Coronary artery (tissue), 2 donors: ENCODE measurements around the gene ABHD12.

Experiments used
- DNase-seq: peaks from one replicate; pipeline ENCODE4 v3.0.0-alpha.2; 2017; ENCODE audit warnings: low spot score
- H3K27ac ChIP-seq, 2 donors: fragments of 200-600 bp; sonication (generic); one replicate each; pipeline ENCODE4 v1.5.1; 2016 to 2019
- H3K4me3 ChIP-seq: fragments of 200-600 bp; sonication (generic); 2 replicates; pipeline ENCODE4 v1.5.1; 2016; ENCODE audit warnings: mild to moderate bottlenecking, moderate library complexity
- CTCF ChIP-seq: fragments of 200-600 bp; sonication (generic); IDR thresholded peaks from one replicate; pipeline ENCODE4 v1.5.1; 2019; ENCODE audit warnings: antibody characterized with exemption

Gene ABHD12

GRCh38 chr20:25296094-25297093 lies 94.2 kb downstream of the ABHD12 start:
- no peak overlapping the region for H3K4me3 ChIP-seq
- no peak for TF ChIP-seq CTCF
- DNase-seq: no peak
- peak overlapping the region; percentile 64 to 70 for H3K27ac ChIP-seq

GRCh38 chr20:25295386-25296093 lies 95.1 kb downstream of the ABHD12 start:
- DNase-seq: peak; percentile 83
- Histone ChIP-seq H3K27ac (peak overlapping the region; percentile 64 to 70), H3K4me3 (no peak overlapping the region)

DNA sequence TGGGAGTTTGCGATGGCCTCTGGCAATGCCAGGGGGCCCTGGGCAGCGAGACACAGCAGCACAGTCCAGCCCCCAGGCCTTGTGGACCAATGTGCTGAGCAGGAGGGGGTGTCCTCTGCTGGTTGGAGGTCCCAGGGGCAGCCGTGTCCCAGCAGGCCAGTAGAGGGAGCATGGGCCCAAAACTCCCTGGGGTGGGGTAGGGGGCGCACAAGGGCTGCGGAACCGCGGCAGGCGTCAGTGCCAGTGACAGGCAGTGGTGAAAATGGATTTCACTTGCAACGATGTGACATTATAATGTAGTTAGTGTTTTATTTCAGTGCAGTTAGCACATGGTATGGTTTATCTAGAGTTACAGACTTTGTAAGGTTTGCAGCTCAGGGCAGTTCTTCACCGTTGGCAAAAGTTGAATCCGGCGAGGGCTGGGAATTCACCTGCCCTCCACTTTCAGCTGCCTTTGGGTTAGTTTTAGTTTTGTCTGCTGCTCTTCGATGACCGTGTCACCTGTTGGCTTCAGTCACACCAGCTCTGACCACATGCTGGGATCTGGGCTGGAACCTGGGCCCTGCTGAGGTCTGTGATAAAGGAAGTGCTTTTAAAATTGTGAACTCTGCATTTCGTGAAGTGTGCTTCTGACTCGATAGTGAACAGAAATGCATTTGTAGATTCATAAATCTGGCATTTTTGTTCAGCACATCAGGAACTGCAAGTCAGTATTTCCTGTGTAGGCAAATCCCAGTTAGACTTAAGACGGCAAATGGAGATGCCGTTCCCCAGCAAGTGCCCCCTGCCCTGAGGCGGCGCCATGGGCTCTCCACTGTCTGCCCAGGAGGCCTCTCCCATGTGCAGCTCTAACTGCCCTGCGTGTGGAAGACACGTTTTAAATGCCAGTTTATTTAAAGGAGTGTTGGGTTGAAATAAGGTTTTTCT lies 95.9 kb downstream of the ABHD12 start:
- DNase-seq: no peak
- Histone ChIP-seq H3K27ac (peak overlapping the region; percentile 64 to 70), H3K4me3 (no peak overlapping the region)
- TF ChIP-seq CTCF: peak; percentile 29

More at GRCh38 chr20:25295386-25296093, 95.1 kb downstream of the ABHD12 start:
- TF ChIP-seq CTCF: no peak

DNA sequence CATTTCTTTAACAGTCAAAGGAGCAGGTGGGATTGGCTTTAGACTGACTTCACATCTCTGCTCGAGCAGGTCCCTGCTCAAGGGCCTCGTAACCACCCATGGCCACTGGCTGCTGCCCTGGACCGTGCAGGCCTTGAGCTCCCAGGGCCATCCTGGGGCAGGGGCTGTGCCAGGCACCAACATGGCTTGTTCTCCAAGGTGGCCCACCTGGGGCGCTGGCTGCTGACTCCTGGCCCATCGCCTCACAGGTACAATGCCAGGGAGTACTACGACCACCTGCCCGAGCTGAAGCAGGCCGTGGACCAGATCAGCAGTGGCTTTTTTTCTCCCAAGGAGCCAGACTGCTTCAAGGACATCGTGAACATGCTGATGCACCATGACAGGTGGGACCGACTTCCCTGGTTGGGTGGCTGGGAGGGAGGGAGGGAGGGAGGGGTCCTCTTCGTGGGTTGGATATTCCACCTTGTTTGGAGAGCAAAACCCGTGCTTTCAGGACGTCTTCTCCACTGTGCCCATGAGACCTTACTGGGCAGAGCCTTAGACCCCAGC lies 96.7 kb downstream of the ABHD12 start:
- no peak overlapping the region for H3K4me3 ChIP-seq
- H3K27ac ChIP-seq: peak overlapping the region in 1 of 2 donors; percentile 64
- no peak for TF ChIP-seq CTCF
- no peak for DNase-seq

DNA sequence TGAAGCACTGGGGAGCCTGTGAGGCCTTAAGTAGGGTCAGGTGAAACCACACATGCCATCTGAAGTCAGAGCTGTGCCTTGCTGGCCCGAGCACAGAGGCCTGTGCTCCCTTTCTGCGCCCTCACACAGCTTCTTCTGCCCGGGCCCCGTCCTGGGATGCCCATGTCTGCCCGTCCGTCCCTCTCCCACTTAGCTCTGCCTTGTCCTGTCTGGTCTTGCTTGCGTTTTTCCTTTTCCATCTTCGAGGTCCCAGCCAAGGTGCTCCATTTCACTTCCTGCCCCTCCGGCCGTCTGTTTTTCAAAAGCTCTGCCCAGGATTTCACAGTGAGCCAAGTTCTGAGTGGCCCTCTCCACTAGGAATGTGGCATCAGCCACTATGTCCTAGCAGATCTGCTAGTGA lies 97.1 kb downstream of the ABHD12 start:
- Histone ChIP-seq H3K27ac (peak overlapping the region in 1 of 2 donors; percentile 64), H3K4me3 (no peak overlapping the region)
- DNase-seq: no peak
- TF ChIP-seq CTCF: no peak

DNA sequence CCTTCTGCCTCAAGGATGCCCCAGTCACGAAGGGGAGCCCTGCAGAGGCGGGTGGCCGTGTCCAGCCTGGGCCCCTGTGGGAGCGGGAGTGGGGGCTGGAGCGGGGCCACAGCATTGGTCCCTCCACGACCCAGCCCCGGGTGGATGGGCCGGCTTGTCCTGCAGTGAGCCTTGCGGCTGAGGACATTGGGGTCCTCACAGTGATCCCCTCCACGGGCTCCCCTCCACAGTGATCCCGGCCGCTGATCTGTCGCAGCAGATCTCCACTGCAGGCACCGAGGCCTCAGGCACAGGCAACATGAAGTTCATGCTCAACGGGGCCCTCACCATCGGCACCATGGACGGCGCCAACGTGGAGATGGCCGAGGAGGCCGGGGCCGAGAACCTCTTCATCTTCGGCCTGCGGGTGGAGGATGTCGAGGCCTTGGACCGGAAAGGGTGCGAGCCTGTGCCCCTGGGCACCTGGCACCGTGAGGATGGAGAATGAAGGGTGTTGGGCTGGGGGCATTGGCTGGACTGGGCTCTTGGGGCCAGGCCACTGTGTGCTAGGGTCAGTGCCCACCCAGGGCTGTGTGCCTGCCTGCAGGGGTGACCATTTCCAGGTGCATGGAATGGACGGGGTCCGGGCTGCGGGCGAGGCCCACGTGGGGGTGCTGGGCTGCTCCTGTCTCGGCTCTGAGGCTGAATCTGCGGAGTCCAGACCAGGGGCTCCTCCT lies 98.3 kb downstream of the ABHD12 start:
- H3K27ac ChIP-seq: peak overlapping the region in 1 of 2 donors; percentile 35
- TF ChIP-seq CTCF: no peak
- DNase-seq: no peak
- no peak overlapping the region for H3K4me3 ChIP-seq
